Central memory CD4-positive, alpha-beta T cell (primary cell): ENCODE measurements around the gene BCR.

Source experiments
- DNase-seq: peaks from one replicate; pipeline ENCODE4 v3.0.0; 2022

The BCR gene

DNA sequence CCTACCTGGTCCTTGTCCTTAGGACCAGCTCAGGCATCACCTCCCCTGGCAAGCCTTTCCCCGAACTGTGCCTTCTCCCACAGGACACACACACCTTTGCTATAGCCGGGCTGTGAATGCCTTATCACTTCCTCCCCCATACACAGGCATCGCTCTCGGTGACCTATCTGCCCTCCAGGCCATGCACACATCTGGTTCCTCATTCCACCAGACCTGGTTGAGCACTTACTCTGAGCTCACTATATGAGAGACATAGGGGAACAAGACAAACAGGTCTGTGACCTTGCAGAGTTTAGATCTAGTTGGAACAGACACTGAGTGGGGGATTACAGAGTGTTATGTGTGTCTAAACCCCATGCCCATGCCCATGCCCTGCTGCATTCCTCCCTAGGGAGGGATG is 3.1 kb upstream of the BCR start:
- no peak for DNase-seq

- peak; percentile 55 for DNase-seq
Observed at GRCh38 chr22:23178512-23179254, 1.6 kb upstream of the BCR start.

DNA sequence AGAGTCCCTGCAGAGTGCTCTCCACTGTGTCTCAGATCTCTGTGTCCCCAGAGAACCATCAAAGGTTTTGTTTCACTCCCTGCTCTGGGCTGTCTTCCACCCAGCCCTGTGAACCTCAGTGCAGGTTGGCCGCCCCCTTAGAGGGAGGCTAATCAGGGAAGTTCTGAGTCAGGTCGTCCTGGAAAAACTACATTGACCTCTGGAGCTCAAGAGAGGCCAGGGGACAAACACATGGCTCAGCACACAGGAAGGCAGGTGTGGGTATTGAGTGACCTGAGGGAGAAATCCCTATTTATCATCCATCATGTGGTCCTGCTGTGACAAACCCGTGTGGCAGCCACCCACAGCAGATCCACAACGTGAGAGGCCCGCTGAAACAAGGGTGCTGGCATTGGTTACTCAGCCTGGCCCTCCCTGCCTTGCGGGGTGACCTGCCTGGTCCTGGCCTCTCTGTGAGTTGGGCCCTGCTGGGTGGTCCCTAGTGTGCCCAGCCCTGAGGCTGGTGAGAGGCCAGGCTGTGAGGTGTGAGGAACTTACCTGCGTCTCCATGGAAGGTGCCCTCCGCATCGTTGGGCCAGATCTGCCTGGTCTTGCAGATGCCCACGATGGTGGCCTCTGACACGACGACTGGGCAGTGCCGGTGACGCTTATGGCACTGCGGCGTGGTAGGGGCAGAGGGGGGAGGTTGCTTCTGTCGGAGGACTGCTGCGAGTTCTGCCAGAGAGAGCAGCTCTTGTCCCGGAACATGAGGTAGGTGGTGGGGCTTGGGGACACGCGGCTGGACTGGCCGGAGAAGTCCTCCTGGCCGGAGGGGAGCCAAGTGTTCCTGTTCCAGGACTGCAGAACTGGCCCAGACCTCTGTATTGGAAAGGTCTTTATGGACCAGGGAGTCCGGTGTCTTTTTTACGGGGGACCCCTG is 669 bp upstream of the BCR start:
- no peak for DNase-seq

- peak; percentile 39 for DNase-seq
Observed at GRCh38 chr22:23180893-23181720, 798 bp downstream of the BCR start.

GRCh38 chr22:23181721-23182308 is 1.5 kb downstream of the BCR start:
- DNase-seq, result no peak

GRCh38 chr22:23182309-23183060 is 2.2 kb downstream of the BCR start:
- DNase-seq, result peak; percentile 40

DNA sequence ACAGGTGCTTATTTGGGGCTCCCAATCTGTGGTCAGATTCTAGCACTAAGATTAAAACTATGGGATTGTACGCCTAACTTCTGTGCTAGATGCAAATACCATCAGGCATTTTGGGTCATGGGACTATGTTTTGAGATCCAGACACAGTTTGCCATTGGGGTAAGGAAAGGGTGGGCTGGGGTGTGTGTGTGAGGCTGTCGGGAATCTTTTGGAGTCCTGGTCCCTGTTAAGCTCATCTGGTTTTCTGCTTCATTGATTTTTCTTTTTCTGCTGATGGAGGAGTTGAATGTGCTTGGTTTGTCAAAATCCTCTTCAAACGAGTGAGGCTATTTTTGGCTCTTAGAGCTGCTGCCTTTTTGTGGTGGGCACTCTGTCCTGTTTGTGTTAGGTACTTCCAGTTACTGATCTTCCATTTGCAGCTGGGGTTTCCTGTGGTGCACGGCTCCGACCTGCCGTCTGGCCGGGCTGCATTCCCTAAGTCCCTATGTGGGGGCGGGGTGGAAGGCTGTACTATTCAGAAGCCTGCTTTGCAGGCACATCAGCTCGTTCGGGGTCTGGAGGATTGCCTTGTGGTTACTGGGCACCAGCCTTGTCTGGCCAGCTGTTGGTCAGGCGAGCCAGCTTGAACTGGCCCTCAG is 2.9 kb downstream of the BCR start:
- DNase-seq, result no peak

- no peak for DNase-seq
Observed at GRCh38 chr22:23184100-23184763, 3.9 kb downstream of the BCR start.

DNA sequence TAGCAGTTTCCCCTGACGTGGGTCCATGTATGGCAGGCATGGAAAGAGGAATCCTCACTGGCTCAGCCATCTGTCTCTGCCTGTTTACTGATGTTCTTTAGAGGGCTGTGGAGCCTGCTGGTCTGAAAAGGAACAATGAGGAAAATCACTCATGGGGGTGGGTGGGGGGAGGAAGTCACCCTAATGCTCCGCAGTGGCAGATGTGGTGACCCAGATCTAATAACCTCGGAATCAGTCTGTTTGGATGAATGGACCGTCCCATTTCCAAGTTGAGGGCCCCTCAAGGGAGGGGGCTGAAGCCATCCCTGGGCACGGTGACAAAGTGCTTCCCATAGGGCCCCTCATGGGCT is 4.4 kb downstream of the BCR start:
- DNase-seq, result no peak

- no peak for DNase-seq
Observed at GRCh38 chr22:23187211-23187610, 6.9 kb downstream of the BCR start.

DNA sequence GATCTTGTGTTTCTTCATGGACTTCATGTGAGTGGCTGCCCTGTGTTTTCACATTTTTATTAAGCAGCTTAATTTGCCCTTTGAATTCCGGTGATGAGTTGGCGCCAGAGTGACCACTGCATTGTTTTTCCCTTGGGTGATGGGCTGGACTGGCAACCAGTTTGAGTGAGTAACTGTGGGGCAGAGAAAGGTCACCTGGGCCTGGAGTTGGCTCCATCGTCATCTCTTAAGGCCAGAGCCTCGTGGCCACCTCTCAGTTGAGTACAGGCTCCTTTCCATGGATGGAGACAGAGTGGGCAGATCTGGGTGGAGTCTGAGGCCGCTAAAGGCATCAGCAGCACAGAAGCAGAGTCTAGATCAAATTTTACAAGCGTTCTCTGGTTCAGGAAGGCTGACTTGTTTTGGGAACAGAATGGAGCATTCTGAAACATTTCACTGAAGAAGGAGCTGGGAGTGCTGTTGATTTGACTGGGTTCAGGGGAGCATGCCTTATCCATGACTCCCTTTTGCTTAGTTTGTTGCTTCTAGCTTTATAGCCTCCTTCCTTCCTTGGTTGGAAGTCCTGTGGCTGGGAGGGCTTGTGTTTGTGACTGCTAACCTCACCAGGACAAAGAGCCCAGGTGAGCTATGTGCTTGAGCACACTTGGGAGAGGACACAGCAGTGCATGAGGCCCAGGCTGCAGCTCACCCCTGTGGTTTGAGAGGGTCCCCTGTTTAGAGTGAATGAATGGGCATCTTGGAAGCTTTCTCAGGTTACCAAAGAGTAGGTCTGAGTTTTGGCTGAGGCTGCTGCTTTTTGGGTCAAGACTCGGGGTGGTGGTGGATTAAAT is 7.8 kb downstream of the BCR start:
- DNase-seq, result no peak

DNA sequence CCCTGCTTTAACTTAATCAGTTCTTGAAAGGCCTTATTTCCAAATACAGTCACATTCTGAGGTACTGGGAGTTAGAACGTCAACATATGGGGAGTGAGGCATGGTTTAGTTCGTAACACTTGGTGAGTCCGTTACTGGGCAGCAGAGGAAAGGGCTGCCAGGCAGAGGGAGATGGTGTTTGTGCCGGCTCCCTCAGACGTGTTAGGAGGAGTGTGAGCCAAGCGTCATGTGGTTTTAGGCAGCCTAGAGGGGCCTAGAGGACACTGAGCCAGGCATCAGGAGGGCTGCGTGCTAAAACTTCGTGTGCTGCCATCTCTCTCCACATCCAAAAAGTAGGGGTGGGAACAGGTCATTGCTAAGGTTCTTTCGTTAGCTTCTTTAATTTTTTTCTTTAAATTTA is 10.2 kb downstream of the BCR start:
- no peak for DNase-seq

- no peak for DNase-seq
Observed at GRCh38 chr22:23192133-23192532, 11.8 kb downstream of the BCR start.

DNA sequence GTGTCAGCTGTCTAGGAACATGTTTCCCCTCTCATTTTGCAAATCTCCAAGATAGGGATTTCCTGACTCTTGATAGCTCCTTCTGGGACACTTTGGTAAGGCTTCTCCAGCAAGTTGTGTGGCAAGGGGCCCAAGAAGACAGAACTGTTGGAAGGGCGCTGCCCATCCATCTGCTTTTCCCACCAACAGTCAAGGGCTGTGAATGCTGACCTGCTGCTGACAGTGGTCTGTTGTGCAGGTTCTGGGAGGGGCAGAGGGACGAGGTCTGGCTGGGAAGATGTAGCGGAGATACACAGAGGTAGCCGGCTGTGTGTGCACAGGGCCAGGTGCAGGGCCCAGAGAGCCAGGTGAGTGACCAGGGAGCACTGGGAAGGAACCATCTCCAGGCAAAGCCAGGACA is 12.2 kb downstream of the BCR start:
- no peak for DNase-seq

- no peak for DNase-seq
Observed at GRCh38 chr22:23193196-23193827, 13.0 kb downstream of the BCR start.

GRCh38 chr22:23193882-23194281 is 13.6 kb downstream of the BCR start:
- no peak for DNase-seq

DNA sequence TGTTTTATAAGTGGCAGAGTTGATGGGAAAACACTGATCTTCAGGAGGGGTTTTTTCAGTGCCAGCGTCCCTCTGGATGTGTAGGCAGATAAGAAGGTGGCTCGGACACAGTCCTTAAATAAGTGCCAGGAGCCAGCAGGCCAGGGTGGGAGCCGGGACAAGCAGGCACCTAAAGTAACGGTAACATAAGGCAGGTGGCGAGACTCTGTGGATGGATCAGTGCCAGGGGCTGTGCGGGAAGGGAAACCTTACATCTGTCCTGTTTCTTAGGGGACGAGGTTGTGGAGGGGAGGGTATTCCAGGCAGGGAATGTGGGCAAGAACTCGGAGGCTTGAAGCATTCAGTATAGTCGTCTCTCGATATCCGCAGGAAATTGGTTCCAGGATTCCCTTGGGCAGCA is 15.9 kb downstream of the BCR start:
- no peak for DNase-seq

DNA sequence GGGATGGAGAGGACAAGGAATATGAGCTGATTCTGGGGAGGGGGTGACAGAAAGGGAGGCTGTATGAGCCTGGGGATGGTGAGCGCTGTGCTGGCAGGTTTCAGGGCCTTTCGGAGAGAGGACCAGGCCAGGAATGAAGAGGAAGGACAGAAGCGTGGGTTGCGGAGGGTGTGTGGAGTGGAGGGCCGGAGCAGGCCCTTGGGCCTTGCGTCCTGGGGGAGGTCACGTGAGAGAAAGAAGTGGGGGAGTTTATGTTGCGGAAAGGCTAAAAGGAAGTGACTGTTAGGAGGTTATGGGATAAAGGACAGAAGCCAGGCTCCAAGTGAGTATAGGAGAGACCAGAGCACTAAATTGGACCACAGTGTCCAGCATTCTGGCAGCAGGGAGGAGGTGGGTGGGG is 17.5 kb downstream of the BCR start:
- DNase-seq, result no peak

- no peak for DNase-seq
Observed at GRCh38 chr22:23199159-23199558, 18.9 kb downstream of the BCR start.

DNA sequence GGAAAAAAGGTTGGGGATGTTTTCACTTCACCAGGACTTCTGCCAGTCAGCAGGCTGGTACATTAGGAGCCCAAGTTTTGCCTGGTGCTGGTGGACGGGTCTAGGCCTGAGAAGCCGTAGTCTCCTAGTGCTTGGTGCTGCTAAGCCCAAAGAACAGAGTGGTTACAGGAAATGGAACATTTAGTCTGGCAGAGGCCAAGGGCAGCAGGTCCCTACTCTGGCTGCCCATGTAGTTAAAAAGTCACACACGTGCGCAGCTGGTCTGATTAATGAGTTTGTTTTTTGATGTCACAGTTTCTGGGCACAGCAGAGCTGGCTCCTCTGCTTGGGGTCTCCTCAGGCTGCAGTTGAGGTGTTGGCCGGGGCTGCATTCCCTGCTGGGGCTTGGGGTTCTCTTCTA is 20.6 kb downstream of the BCR start:
- DNase-seq, result no peak
